Muscle layer of duodenum (tissue), 2 donors: ENCODE data around the gene MIX23.

Source experiments
- H3K27ac ChIP-seq: one replicate; pipeline ENCODE4 v1.7.0; 2013; ENCODE audit warnings: mild to moderate bottlenecking, low read length
- H3K27me3 ChIP-seq: one replicate; pipeline ENCODE4 v1.7.0; 2013; ENCODE audit warnings: low read depth, mild to moderate bottlenecking, control low read depth, low read length
- H3K36me3 ChIP-seq, 2 donors: one replicate each; pipeline ENCODE4 v1.7.0; 2013; ENCODE audit warnings: low read length in 2 of 2, control low read depth in 1 of 2, mild to moderate bottlenecking in 1 of 2; ENCODE audit not compliant: insufficient read depth in 2 of 2, control insufficient read depth in 1 of 2
- H3K4me1 ChIP-seq, 2 donors: one replicate each; pipeline ENCODE4 v1.7.0; 2013; ENCODE audit warnings: low read length in 2 of 2, mild to moderate bottlenecking in 2 of 2, control low read depth in 1 of 2, moderate library complexity in 1 of 2; ENCODE audit not compliant: insufficient read depth in 2 of 2, control insufficient read depth in 1 of 2
- H3K4me3 ChIP-seq, 2 donors: one replicate each; pipeline ENCODE4 v1.7.0; 2013; ENCODE audit warnings: low read length in 2 of 2, low read depth in 1 of 2, mild to moderate bottlenecking in 1 of 2
- H3K9me3 ChIP-seq, 2 donors: one replicate each; pipeline ENCODE4 v1.7.0; 2013; ENCODE audit warnings: low read length in 2 of 2, control low read depth in 1 of 2, mild to moderate bottlenecking in 1 of 2; ENCODE audit not compliant: control insufficient read depth in 1 of 2
- donor health status: healthy.

Gene MIX23

GRCh38 chr3:122392868-122393844 is 10.1 kb upstream of the MIX23 start:
- no peaks in the 10 kb centered on the region for H3K36me3 ChIP-seq
- no peak overlapping the region for H3K27ac ChIP-seq
- no peaks in the 10 kb centered on the region for H3K9me3 ChIP-seq
- no peaks in the 10 kb centered on the region for H3K27me3 ChIP-seq
- peaks cover 0 to 4% of the 10 kb centered on the region in 2 donors for H3K4me1 ChIP-seq
- no peak overlapping the region for H3K4me3 ChIP-seq

GRCh38 chr3:122391681-122392446 is 8.8 kb upstream of the MIX23 start:
- Histone ChIP-seq H3K27me3 (no peaks in the 10 kb centered on the region), H3K27ac (no peak overlapping the region)

DNA sequence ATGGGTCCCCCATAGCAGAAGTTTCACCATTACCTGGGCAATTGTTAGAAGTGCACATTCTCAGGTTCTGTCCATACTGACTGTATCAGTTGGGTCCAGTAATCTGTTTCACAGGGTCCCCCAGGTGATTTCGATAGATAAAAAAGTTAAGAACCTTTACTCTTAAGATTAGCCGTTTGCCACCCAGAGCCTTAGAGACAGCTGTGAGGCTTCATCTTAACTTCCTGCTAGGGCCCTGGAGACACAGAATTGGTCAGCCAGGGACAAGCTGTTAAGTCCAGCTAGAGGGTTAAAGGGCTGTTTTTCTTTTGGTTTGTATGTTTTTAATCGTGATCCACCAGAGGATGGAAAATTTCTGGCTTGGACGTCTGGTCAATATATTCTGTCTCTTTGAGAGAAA is 7.6 kb upstream of the MIX23 start:
- no peaks in the 10 kb centered on the region for H3K36me3 ChIP-seq
- peaks cover 0 to 7% of the 10 kb centered on the region in 2 donors for H3K4me1 ChIP-seq
- no peaks in the 10 kb centered on the region for H3K9me3 ChIP-seq
- no peak overlapping the region for H3K4me3 ChIP-seq
- no peaks in the 10 kb centered on the region for H3K27me3 ChIP-seq
- no peak overlapping the region for H3K27ac ChIP-seq

More at GRCh38 chr3:122391681-122392446, 8.8 kb upstream of the MIX23 start:
- Histone ChIP-seq H3K9me3 (no peaks in the 10 kb centered on the region), H3K36me3 (no peaks in the 10 kb centered on the region), H3K4me3 (no peak overlapping the region), H3K4me1 (peaks cover 0 to 4% of the 10 kb centered on the region in 2 donors)

GRCh38 chr3:122389892-122390291 is 6.9 kb upstream of the MIX23 start:
- Histone ChIP-seq H3K9me3 (no peaks in the 10 kb centered on the region), H3K36me3 (no peaks in the 10 kb centered on the region), H3K4me1 (peaks cover 5 to 14% of the 10 kb centered on the region in 2 donors), H3K27ac (no peak overlapping the region), H3K27me3 (no peaks in the 10 kb centered on the region), H3K4me3 (no peak overlapping the region)

GRCh38 chr3:122389197-122389596 is 6.2 kb upstream of the MIX23 start:
- H3K27ac ChIP-seq: no peak overlapping the region
- no peaks in the 10 kb centered on the region for H3K27me3 ChIP-seq
- H3K4me1 ChIP-seq: peaks cover 5 to 18% of the 10 kb centered on the region in 2 donors
- no peaks in the 10 kb centered on the region for H3K36me3 ChIP-seq
- H3K9me3 ChIP-seq: no peaks in the 10 kb centered on the region
- H3K4me3 ChIP-seq: no peak overlapping the region

GRCh38 chr3:122387709-122388108 is 4.7 kb upstream of the MIX23 start:
- no peak overlapping the region for H3K4me3 ChIP-seq
- H3K36me3 ChIP-seq: no peaks in the 10 kb centered on the region
- no peaks in the 10 kb centered on the region for H3K9me3 ChIP-seq
- no peaks in the 10 kb centered on the region for H3K27me3 ChIP-seq
- peaks cover 5 to 18% of the 10 kb centered on the region in 2 donors for H3K4me1 ChIP-seq
- no peak overlapping the region for H3K27ac ChIP-seq

- H3K27me3 ChIP-seq: no peaks in the 10 kb centered on the region
- peak within 1 kb of the TSS; percentile 98 for H3K27ac ChIP-seq
- peak within 1 kb of the TSS; percentile 95 to 100 for H3K4me3 ChIP-seq
- H3K36me3 ChIP-seq: peaks cover 0 to 8% of the 10 kb centered on the region in 2 donors
- peaks cover 10 to 21% of the 10 kb centered on the region in 2 donors for H3K4me1 ChIP-seq
- H3K9me3 ChIP-seq: no peaks in the 10 kb centered on the region
These were observed 1.0 kb upstream of the MIX23 start, which contains the start of gene FAM162A for GRCh38 chr3:122383771-122384697. FAM162A (plus strand) TSS chr3:122384182; CDS start chr3:122384266, 84 bp downstream.

- Histone ChIP-seq H3K27me3 (no peaks in the 10 kb centered on the region), H3K9me3 (no peaks in the 10 kb centered on the region), H3K36me3 (peaks cover 0 to 13% of the 10 kb centered on the region in 2 donors), H3K4me3 (no peak overlapping the region), H3K4me1 (peaks cover 5 to 7% of the 10 kb centered on the region in 2 donors), H3K27ac (no peak overlapping the region)
These were observed 5.1 kb downstream of the MIX23 start for GRCh38 chr3:122377975-122378374.

DNA sequence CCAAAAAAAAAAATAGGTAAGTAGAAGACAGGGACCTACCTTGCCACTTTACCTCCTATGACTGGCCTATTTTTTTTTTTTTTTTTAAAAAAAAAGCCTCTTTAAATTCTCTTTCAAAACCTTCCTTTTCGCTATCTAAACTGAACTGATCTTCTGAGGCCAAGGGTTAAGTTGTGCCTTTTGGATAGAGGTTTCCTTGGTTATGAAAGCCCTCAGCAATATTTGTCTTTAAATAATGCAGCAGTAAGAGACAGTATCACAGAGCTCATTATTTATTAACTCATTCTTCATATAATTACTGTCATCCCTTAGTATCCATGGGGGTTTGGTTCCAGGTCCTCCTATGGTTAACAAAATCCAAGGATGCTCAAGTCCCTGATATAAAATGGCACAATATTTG is 9.0 kb downstream of the MIX23 start:
- no peaks in the 10 kb centered on the region for H3K27me3 ChIP-seq
- H3K36me3 ChIP-seq: peaks cover 4 to 25% of the 10 kb centered on the region in 2 donors
- no peak overlapping the region for H3K27ac ChIP-seq
- no peak overlapping the region for H3K4me3 ChIP-seq
- H3K4me1 ChIP-seq: no peaks in the 10 kb centered on the region
- no peaks in the 10 kb centered on the region for H3K9me3 ChIP-seq

DNA sequence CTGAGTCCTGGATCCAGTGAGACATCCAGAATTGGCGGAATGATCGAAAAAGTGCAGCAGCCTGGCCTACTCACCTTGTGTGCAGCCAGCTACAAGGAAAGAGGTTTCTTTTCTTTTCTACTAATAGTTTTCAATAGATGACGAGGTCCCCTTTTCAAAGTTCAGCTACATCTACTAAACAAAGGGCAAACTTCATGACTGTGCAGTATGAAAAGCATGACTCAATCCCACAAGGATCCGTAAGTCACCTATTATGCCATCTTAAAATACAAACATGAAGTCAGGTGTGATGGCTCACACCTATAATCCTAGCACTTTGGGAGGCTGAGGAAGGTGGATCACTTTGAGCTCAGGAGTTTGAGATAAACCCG is 16.7 kb downstream of the MIX23 start:
- no peaks in the 10 kb centered on the region for H3K4me1 ChIP-seq
- H3K27ac ChIP-seq: no peak overlapping the region
- H3K4me3 ChIP-seq: no peak overlapping the region
- H3K27me3 ChIP-seq: no peaks in the 10 kb centered on the region
- H3K36me3 ChIP-seq: peaks cover 12 to 65% of the 10 kb centered on the region in 2 donors
- H3K9me3 ChIP-seq: no peaks in the 10 kb centered on the region
